HG03558 (cell line): ENCODE results near the gene RHCG.
"Not testable (repeated sequence)": the region's sequence is repeated elsewhere in the genome, so short reads cannot be mapped to it uniquely, and the experiment has no call there.

Source experiments
- ATAC-seq: cut with Tn5 transposase; IDR thresholded peaks from one replicate; pipeline ENCODE4 v1.9.1; 2021; ENCODE audit warnings: moderate number of reproducible peaks; ENCODE audit not compliant: unreplicated experiment; ENCODE audit errors: extremely low read depth

The RHCG gene

GRCh38 chr15:89482139-89482538, 14.2 kb downstream of the RHCG start:
- ATAC-seq = no peak

DNA sequence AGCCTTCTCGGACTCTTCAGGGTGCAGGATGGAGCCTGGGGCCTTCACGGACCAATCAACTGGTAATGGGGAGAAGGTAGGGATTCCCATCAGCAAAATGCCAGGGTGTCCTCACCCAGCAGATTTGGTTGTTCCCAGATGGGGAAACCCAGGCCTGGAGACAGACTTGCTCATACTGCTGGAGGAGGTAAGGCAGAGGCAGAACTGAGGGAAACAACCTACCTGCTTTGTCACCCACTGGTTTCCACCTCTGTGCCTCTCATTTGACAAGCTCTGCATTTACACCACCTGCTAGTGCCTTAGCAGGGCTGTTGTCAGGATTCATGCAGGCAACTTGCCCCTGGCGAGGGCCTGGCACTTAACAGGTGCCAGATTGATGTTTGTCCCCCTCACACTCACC, 15.9 kb downstream of the RHCG start:
- no peak for ATAC-seq

DNA sequence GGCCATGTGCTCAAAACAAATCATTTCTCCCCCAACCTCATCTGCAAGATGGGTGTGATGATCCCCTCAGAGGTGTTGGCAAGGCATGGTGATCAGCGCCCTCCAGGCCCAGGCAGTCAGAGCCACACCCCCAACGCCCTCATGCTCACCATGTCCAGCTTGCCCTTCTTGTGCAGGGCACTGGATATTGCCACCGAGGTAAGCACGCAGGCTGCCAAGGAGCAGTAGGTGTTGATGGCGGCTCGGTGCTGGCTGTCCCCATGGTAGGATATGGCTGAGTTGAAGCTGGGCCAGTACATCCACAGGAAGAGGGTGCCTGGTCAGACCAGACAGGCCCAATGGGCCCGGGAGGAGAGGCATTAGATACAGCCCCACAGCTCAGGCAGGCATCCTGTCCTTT, 17.2 kb downstream of the RHCG start:
- no peak for ATAC-seq

- no peak for ATAC-seq
These were observed 18.8 kb downstream of the RHCG start for GRCh38 chr15:89477411-89478242.

DNA sequence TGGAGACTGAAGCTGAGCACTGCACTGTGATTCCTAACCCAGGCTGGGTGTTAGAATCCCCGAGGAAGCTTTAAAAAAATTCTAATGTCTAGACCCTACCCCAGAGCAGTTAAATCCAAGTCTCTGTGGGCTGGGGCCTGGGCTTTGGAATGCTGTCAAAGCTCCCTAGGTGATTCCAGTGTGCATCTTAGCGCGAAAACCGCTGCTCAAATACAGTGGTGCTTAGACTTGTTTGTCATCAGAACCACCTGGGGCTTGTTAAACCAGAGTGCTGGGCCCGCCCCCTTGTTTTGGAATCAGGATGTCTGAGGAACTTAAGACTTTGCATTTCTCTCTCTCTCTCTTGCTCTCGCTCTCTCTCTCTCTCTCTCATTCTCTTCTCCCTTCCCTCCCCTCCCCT, 20.7 kb downstream of the RHCG start:
- no peak for ATAC-seq

DNA sequence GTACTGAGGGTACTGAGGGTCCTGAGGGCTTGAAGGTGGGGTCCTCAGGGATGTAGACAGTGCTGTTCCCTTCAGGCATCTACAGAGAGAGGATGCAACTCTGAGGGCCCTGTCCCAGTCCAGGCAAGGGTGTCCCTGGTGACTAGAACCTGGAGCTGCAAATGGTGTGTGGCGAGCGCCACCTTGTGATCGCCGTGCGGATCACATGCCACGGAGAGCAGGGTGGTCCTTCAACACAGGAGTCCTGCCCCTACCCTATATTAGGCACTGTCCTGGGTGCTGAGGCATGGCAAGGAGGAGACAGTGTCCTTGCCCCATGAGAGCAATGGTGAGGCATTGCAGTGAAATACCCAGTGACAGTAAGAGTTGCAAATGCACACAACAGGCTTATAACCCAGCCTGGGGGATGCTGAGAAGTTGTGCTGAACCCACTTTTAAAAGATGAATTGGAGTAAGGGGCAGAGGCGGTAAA, 23.6 kb downstream of the RHCG start:
- no peak for ATAC-seq

GRCh38 chr15:89469426-89470096, 26.8 kb downstream of the RHCG start:
- no peak for ATAC-seq

DNA sequence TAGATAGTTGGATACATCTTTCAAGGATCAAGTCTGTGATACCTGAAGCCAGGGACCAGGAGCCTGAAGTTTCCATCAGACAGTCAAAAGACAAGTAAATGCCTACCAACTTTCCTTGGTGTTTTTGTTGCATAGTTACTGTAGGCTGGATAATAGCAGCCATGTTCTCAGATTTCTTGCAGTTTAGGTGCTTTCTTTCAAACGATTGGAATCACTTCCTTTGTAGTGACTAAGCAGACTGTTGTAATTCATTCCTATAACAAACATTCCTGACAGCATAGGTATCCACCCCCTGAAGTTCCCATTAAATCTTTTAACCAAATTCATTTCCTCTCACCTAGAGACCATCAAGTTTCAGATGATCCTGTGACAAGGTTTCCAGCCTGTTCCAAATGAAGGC, 27.6 kb downstream of the RHCG start:
- not testable (repeated sequence) for ATAC-seq

- ATAC-seq = no peak
These were observed 33.3 kb downstream of the RHCG start for GRCh38 chr15:89463113-89463512.

DNA sequence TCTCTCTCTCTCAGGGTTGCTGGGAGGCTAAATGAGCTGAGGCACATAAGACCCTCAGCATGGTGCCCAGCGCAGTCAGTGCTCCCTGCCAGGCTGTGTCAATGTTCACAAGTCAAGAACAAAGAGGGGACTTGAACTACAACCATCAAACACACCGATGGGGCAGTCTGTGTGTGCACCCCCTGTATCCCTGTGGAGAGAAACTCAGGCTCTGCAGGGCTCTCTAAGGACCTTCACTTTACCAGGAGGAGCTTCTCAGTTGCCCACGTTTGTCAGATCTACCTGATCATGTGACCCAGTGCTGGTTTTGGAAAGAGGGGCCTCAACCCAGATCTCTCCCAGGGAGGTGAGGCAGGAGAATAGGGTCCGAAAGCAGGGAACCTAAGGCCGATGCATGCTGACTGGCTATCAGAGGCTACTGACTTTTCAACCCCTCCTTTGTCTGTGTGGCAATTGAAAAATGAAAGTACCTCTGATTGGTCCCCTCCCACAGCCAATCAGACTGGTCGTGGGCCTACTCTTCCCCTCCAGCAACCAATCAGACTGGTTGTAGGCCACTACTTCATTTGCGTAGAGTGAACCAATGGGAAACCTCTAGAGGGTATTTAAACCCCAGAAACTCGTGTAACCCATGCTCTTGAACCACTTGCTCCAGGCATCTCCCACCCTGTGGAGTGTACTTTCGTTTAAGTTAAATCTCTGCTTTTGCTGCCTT, 34.0 kb downstream of the RHCG start:
- no peak for ATAC-seq

DNA sequence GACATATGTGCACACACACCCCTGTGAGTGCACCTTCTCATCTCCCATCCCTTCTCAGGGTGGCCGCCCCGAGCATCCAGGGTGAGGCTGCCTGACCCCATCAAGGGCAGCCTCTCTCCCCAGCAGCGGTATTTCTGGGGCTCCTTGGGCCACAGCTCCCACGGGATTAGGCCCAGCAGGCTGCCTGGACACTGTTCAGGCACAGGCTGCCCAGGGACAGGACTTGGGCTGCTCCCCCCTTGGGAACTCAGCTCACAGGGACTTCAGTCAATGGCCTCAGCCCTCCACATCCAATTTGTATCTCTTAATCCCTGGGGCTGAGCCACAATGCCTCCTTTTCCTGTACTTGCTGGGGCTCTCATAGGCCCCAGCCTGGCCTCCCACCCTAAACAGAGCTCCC, 35.0 kb downstream of the RHCG start:
- ATAC-seq = no peak

- no peak for ATAC-seq
These were observed 36.3 kb downstream of the RHCG start for GRCh38 chr15:89460048-89460447.

DNA sequence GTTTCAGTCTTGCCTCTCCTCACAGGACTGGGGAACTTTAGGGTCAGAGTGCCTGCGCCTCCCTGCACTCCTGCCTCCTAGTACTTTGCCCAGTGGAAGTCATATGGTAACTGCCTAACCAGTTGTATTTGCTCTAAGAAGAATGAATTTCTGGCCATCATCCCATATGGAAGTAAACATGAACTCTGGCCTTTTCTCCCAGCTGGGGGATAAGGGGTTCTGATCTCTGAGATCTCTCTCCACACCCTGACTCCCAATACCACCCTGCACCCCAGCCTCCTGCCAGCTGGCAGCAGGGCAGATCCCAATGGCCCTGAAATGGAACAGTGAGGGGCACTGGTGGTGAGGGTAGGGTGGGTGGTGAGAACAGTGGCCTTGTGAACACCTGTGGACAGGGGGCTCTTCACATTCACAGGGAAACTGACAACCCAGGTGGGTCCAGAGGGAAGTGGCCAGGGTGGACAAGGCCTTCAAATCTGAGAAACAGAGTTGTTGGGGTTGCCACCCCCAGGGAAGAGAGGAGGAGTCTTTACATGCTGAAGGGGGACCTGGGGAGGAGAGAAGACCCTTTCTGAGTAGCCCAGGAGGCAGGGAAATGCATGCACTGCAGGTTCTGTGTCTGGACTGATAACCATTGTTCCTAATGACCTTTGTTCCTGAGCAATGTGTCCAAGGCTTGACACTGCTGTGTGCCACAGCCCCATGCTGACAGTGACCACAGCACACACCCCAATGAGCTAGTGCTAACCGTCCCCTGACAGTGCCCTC, 36.9 kb downstream of the RHCG start:
- no peak for ATAC-seq

- no peak for ATAC-seq
These were observed 37.9 kb downstream of the RHCG start for GRCh38 chr15:89458440-89458839.

DNA sequence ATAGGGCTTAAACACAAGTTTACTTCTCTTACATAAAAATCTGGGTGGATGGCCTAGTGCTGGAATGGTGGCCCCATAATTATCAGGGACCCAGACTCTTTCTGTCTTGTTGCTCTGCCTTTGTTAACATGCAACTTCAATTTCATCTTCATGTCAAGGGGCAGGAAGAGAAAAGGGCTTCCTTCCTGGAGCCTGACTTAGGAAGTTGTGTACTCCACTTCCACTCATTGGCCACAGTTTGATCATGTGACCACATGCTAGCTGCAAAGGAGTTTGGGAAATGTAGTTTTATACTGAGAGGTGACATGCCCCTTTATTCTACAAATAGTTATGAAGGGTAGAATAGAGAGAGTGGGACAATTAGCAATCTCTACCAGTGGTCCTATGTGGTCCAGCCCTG, 39.3 kb downstream of the RHCG start:
- no peak for ATAC-seq

- ATAC-seq = no peak
These were observed 40.8 kb downstream of the RHCG start for GRCh38 chr15:89455535-89455934.

- ATAC-seq = no peak
These were observed 44.0 kb downstream of the RHCG start for GRCh38 chr15:89452330-89452836.

- ATAC-seq = no peak
These were observed 44.5 kb downstream of the RHCG start for GRCh38 chr15:89451846-89452245.

GRCh38 chr15:89450076-89451006, 46.0 kb downstream of the RHCG start:
- no peak for ATAC-seq
